Measurements from ENCODE around the gene PGAM2.

PGAM2 gene

DNA sequence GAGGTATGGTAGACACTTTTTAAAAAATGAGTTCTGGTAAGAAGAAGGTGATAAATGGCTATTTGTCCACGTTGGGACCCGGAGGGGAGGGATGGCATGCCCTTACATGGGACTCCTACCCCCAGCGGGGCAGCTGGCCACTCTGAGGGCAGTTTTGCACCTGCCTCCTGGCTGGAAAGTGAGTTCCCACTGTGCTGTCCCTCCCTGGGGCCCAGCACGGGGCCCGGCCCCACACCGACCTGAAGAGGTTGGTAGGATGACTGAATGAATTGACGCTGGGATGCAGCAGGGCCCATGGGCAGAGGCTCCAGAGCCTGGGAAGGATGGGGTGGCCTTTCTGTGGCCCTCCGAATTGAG, 38.2 kb upstream of the PGAM2 start:
- DNase-seq: no peak

DNA sequence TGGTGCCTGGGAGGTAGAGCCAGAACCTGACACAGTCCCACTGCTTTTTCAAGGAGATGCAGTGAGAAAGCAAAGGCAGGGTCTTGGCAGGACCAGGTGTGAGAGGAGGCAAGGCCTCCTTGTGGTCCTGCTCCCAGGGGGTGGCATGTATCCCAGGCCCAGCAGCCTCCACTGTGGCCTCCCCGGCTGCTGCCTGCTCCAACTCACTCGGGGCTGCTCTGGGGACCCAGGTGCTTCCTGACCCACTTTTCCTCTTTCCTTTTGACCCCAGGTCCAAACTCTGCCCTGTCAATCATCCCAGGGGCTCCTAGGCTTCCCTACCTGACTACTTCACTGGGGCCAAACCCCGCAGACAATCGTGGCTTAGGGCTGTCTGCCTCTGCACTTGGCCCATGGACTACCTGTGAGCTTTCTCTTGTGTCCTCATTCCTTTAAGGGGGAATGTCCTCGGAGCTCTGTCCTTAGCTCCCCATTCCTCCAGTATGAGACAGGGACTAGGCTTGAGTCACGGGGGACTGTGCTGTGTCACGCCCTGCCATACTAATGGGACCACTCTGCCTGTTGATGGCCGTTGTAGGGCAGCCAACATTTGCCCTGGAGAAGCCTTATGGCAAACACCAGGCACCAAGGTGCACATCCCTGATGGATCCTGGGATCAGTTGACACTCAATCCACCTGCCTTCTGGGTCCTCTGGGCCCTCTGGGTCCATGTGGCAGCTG, 37.6 kb upstream of the PGAM2 start:
- no peak for DNase-seq

DNA sequence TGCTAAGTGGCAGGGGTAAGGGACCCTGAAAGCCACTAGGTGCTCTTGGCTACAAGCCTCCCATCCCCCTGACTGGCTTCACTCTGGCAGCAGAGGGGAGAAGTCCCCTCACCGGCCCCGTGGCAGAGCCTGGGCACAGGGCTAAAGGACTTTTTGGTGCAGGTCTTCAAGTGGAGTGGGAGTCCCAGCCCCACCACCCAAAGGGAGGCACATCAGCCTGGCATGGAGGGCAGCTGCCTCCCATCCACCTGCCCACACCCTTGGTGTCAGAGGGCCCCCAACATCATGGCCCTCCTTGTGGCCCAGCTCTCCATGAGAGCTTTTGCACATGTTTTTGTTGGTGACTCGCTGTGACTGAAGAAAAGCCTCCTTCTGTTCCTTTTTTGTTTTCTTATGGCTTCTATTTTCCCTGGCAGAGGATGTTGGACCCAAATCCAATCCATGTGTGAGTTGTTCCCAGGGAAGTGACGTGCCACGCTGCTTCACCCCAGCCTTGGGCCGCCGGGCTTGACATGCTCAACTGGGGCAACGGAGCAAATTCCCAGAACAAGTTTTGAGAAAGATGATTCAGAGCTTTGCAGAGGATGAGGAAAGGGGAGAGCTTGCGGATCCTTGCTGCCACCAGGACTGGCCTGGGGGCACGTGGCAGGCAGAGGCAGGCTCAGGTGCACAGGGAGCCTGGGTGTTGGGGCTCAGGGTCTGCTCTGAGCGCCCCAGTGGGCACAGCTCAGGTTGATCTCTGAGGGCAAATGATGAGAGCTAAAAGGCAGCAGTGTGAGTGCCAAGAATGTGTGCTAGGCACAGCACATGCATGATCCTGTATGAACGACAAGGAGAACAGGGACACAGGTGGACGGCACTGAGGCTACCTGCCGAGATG, 36.8 kb upstream of the PGAM2 start:
- peak; percentile 19 for DNase-seq

DNA sequence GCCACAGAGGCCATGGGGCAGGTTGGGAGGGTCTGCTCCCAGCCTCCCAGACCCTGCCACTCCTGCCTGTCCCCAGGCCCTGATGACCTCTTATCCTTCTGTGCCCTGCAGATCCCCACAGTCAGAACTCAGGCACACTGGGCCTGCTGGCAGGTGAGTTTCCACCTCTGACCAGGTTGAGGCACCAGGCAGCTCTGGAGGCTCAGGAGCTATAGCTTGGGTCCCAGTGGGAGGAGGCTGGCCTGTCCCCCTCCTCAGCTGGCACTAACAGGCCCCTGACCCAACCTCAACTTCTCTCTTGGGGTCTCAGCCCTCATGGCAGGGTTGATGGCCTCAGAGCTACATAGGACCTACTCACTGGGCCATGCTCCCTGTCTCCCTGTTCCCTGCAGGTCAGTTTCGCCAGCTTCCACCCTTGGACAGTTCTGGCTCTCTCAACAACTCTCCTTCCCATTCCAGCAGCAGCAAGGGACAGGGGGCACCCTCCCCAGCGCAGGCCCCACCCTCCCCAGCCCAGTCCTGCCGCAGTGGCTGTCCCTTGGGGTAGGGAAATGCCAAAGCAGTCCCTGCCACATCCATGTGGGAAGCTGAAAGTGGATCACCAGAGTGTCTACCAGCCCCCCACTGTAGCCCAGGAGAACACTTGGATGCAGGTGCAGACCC, 36.1 kb upstream of the PGAM2 start:
- no peak for DNase-seq

DNA sequence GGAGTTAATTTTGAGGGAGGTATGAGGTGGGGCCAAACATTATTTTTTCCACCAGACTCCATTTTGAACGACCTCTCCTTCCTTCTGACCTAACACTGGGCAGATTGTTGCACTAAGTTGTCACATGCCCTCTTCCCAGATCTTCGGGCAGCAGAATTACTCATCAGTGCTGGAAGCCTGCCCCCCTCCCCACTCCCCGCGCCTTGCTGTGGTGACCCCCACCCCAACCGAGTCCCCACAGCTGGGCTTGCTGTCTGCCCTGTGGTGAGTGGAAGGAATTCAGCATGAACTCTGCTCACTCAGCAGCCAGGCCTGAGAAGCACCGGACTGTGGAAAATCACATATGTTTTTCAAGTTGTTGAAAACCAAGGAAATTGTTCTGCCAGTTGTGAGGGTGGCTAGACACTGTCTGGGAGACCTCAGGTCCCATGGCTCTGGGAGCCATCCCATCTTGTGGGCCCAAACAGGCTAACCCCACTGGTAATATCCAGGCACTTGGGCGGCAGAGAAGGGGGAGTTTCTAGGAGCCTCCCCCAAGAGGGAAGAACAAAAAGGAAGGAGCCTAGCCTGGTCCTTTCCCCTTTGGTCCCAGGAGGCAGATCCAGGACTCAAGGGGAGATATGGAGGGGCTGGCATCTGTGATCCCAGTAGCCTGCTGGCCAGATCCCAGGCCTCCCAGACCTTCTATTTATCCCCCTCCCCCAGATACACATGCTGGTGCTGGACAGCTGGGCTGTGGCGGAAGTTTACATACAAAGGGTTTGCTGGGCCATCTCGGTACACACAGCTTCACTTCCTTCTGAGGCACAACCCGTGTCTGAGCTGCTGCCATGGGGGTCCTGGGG, 35.3 kb upstream of the PGAM2 start:
- no peak for DNase-seq

DNA sequence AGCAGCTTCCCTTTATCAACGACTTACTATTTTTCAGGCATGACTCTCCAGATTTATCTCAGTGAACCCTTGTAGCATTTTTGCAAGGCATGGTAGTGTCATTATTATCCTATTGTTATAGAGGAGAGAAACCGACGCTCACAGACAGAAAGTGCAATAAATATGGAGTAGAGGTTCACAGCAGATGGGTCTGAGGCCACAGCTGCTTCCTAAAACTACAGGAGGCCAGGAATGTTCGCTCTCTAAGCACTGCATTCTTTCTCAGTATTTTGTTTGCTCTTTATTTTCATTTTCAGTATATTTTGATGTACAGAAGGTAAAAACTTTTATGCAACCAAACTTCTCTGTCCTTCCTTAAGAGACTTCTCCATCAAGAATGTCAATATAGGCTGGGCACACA, 34.3 kb upstream of the PGAM2 start:
- no peak for DNase-seq

DNA sequence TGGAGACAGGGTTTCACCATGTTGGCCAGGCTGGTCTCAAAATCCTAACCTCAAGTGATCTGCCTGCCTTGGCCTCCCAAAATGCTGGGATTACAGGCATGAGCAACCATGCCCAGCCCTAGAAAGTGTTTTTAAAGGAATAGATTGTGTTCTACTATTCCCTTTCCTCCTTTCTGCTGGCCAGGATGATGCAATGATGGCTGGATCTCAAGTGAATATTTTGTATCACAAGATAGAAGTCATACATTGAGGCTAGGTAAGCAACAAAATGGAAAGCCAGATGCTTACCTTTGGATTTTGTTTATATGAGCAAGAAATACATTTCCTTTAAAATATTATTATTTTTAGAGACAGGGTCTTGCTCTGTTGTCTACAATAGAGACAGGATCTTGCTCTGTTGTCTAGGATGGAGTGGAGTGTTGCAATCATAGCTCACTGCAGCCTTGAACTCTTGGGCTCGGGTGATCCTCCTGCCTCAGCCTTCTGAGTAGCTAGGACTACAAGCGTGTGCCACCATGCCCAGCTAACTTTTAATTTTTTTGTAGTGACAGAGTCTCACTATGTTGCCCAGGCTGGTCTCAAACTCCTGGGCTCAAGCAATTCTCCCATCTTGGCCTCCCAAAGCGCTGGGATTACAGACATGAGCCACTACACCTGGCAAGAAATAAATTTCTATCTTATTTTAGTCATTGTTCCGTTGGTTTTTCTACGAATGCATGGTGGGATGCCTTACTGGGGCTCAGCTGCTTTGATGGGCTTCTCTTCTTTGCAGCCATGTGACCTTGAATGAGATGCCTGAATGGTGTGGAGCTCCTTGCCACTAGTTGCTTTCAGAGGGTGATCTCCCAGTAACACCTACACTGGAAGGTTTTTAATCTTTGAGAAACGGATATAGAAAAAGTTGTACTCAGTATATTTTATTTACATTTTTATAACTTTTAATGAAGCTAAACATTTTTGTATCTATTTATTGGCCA, 33.0 kb upstream of the PGAM2 start:
- DNase-seq: no peak

DNA sequence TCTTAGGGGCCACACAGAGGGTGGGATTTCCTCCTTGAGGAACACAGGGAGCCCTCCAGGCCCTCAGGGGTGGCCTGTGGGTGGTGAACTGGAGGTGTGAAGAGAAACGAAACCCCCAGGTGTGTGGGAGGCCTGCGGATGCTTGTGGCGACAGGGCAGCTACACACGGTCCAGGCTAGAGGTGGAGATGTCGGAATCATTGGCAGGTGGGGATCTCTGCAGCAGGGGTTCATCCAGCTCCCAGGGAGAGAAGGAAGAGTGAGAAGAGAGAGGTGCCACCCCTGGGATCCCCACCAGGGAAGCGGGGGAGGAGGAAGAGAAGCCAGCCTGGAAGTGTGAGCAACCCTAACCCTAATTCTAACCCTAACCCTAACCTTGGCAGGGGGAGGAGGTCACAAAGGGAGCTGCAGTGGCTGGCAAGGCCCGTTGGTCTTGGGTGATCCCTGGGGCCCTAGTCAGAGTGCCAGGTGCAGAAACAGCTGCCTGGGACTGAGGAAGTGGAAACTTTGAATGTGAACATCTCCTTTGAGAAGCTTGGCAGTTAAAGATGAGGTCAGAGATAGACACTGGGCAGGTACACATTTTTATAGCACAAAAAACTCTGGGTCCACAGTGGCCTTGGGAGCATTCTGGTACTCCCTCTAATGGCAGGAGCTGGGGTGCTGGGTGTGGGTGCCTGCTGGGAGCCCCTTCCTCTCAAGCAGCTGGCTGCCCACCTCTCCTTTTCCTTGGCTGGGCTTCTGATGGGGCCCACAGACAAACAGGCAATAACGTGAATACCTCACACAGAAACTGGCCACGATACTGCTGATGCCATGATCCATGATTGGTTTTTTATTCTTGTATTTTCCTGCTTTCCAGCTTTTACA, 31.9 kb upstream of the PGAM2 start:
- DNase-seq: no peak

DNA sequence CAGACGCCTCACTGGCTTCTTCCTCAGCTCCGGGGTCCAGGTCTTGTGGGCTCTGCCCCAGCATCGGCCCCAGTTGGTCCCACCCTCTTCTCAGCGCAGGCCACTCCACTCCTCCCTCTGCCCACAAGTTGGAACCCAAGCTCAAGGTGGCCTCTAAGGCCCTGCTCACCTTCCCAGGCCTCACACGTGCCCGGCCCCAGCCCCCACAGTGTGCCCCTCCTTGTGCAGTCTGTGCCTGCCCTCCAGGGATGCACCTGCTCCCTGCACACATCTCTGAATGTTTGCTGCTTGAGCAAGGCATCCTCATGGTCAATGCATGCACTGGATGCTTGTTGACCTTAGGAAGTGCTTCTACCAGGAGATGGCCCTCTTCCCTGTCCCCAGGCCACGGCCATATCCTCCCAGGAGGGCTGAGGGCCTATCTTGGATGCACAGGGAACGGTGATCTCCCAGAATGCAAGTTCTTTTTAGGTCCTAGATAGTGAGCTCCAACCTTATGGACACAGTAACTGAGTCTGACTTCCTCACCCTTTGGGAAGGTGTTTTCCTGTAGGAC, 31.0 kb upstream of the PGAM2 start:
- no peak for DNase-seq

DNA sequence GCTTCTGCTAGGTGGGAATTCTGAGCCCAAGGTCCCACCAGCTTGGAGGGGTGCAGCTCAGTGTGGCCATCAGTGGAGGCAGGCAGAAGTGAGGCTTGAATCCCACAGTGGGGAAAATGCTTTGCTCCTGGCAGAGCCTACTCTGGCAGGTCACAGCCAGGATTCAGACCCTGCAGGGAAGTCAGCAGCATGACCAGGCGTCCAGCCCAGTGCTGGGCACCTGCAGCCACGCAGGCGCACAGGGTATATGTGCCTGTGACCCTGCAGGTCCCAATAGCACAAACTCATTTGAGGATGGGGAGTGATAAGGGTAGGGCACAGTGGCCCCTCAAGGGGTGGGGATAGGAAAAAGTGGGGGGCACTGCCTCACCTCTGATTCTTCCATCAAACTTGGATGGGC, 30.4 kb upstream of the PGAM2 start:
- DNase-seq: no peak

DNA sequence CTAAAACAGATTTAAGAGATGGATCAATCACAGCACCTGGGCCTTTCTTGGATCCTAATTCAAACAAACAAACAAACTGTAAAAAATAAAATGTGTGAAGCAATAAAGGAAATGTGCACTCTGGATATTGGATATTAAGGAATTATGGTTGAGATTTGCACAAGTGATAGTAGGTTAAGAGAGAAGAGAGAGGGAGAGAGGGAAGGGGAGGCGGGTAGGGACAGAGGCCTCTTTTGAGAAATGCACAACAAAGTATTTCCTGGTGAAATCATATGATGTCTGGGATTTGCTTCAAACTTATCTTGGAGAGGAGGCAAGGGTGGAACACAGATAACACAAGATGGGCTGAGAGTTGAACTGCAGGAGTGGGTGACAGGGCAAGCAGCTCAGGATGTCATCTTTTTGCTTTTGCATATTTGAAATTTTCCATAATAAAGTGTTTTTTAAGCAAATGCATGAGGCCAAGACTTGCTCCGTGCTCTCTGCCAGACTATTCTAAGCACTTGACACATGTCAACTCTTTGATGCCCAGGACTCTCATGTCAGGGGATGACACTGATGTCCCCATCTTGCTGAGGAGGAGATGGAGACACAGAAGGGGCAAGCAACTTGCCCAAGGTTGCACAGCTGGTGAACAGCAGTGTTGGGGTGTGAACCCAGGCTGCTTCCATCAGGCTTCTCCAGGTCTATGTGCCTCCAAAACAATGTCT, 29.7 kb upstream of the PGAM2 start:
- DNase-seq: no peak

DNA sequence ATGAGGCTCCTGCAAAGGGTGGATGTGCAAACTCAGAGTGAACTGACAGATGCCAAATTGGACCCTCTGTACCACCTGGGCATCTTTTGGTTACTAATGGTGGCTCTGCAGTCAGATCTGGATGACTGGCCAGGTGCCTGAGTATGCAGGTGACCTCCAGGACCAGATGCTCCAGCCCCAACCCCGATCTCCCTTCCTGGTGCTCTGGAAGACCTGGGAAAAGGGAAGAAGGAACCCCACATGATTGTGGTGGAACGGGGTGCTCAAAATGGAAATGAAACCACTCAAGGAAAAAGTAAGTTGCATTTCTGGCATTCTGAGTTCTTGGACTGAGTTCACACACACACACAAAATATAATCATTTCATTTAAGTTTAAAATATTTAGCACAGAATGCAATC, 29.0 kb upstream of the PGAM2 start:
- no peak for DNase-seq

DNA sequence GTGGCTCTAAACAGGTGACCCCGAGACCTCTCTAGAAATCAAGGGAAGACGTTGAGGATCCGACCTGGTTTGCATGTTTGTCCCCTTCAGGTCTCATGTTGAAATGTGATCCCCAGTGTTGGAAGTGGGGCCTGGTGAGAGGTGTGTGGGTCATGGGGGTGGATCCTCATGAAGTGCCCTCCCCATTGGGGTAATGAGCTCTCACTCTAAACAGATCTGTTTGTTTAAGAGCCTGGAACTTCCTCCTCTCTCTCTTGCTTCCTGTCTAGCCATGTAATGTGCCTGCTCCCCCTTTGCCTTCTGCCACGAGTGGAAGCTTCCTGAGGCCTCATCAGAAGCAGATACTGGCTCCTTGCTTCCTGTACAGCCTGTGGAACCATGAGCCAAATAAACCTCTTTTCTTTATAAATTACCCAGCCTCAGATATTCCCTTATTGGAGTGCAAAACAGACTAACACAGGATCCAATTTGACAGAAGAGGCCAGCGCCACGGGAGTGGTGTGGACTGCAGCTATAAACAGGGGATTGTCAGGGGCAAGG, 27.8 kb upstream of the PGAM2 start:
- no peak for DNase-seq

DNA sequence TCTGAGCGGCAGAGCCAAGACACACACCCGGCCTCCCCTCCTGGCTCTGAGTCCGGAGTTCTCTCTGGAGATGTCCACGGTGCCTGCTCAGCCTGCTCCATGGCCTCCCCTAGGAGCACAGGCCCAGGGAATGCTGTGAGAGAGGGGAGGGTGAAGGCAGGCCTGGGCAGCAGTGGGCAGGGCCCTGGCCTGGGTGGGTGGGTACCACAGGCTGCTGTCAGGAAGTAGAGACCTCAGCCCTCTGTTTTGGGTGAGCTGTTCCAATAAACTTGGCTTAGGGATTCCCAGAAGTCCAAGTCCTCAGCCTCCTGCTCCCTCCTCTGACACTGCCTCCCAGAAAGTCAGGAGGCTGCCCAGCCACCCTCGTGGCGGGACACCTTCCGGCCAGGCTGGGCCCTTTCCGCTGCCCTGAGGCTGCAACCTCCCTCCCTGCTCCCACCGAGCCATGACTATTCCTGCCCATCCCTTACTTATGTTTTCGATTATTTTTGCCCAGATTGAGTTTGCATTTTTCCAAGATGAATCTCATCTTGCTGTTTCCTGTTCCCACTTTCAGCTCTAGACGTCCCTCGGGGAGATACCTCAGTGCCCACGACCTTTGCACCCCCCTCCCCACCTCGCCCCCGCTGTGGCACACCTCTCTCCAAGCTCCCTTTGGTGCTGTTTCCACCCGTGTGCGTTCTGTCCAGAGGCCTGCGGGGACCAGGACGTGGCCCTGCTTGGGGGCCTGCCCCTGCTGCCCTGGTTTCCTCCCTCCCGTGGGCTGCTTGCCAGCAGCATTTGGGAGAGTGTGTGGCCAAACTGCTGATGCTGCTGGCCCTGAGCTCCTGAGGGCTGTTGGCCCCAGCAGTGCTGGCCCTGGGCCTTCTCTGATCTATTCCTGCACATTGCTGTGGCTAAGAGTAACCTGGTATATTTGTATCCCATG, 22.8 kb upstream of the PGAM2 start:
- peak; percentile 32 for DNase-seq

DNA sequence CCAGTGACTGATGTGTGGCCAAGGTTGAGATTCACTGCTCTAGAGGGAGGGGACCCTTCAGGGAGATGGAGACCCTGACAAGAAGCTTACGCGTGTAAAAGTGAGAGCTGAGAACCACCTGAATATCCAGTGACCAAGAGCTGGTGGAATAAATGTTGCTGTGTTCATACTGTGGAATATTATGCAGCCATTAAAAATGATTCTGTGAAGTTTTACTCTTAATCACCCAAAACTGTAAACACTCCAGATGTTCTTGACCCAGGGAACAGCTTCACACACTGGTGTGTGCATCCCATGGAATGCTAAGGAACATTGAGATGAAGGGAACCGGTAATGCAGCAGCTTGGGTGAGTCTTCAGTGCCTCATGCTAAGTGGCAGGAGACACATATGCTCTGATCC, 21.3 kb upstream of the PGAM2 start:
- DNase-seq: no peak

DNA sequence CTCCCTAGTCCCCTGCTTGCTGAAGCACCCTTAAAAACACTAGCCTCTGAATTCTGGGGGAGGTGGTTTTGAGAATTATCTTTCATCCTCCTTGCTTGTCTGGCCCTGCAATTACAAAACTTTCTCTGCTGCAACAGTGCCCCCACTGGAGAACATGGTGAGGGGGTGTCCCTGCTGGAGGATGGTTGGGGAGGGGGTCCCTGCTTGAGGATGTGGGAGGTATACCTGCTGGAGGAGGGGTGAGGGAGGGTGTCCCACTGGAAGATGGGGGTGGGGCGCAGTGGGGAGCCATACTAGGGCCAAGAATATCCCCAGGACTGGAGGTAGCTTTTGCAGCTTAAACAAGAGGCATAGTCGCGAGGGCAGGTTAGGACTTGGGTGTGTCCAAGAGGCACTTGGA, 20.2 kb upstream of the PGAM2 start:
- no peak for DNase-seq

DNA sequence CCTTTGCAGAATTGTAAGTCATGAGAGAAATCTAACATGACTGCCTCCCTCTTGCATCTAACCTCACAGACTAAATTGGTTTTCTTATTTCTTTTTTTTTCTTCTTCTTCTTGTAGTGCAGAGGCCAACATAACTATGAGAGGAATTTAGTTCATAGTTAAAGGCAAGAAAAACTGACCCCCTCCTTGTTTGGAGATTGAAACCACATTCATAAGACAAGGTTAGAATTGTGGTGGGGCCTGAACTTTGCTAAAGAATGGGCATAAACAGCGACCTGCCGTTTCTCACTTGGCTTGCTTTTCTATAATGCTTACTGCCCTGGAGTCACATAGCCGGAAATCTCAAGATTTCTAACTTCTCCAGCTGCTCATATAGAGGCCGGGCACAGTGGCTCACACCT, 19.3 kb upstream of the PGAM2 start:
- DNase-seq: no peak

DNA sequence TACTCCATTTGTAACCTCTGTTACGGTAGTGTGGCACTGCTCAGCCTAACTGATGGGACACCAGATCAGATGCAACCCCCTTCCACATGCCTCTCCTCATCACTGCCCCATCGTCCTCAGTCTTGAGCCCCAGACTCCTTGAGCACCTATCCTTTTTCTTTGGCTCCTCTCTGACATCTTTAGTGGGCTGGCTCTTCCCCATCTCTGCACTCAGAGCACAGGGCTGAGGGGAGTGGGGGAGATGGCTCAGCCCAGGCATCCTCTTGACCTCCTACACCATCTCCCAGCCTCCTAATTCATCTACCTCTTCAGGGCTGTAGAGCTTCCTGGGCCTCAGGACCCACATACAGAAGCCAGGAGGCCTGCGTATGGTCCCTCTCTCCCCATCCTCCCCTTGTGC, 18.4 kb upstream of the PGAM2 start:
- DNase-seq: no peak

All from midbrain (tissue), 1 donor.